ENCODE results near the gene MPIG6B.

Gene MPIG6B

GRCh38 chr6:31765910-31766794, 43.0 kb downstream of the MPIG6B start:
- no peak for DNase-seq (ENCODE audit: low read depth in 2 of 2)

DNA sequence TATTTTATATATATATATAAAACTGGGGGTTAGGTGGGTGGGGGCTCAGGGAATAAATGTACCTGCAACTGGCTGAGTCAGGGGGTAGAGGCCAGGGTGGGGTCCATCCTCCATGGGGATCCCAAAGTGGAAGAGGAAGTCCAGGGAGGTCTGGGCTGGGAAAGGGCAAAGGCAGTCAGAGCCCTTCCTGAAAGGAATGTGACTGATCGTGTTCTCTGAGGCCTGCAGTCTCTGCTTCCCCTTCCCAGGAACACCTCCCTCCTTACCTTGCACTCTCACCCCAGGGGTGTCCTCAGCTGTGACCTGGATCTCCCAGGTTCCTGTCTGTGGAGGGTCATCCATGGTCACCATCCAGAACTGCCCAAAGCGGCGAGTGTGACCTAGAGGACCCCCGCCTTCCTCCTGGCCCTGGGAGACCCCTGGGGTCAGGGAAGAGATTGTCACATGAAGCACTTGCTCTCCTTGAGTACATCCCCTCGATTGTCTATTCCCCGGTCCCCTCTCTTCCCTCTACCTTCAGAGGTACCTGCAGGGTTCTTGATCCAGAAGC, 44.0 kb downstream of the MPIG6B start:
- DNase-seq (ENCODE audit: low read depth in 2 of 2) = no peak

GRCh38 chr6:31768363-31769257, 45.4 kb downstream of the MPIG6B start:
- DNase-seq (ENCODE audit: low read depth in 2 of 2) = no peak

DNA sequence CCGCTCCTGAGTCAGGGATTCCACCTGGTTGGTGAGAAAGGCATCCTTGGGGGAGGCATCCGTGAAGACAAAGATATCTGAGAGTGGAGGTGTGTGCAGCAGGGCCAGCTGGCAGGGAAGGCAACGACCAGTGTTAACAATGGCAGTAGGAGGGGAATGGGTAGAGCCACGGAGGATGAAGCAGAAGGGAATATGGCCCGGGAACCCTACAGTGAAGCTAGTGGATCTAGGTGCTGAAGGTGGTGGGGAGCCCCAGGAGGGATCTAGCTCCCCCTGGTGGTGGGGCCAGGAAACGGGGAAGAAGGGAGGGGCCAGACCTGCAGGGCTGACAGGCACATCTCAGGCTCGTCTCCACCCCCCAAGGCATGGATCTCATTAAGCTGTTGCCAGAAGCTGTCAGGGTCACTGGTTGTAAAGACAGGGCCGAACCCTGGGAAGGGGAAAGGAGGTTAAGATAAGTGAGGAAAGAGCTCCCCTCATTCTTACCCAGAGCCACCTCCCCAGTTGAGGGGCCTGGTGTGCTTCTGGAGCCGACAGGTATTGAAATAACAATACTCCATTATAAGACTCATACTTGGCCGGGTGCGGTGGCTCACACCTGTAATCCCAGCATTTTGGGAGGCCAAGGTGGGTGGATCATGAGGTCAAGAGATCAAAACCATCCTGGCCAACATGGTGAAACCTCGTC, 46.7 kb downstream of the MPIG6B start:
- DNase-seq (ENCODE audit: low read depth in 2 of 2) = no peak

- DNase-seq (ENCODE audit: low read depth in 2 of 2) = no peak
Measured at GRCh38 chr6:31770860-31771259, 47.7 kb downstream of the MPIG6B start.

DNA sequence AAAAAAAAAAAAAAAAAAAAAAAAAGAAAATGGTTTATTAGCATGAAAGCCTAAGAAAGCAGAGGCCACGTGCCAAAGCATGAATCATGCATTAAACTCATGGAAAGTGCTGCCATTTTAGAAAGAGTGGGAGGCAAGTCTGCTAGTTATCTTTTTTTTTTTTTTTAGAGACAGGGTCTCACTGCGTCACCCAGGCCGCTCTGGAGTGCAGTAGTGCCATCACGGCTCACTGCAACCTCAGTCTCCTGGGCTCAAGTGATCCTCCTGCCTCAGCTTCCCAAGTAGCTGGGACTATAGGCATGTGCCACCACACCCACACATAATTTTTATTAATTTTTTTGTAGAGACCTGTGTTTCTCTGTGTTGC, 48.8 kb downstream of the MPIG6B start:
- DNase-seq (ENCODE audit: low read depth in 2 of 2) = no peak

DNA sequence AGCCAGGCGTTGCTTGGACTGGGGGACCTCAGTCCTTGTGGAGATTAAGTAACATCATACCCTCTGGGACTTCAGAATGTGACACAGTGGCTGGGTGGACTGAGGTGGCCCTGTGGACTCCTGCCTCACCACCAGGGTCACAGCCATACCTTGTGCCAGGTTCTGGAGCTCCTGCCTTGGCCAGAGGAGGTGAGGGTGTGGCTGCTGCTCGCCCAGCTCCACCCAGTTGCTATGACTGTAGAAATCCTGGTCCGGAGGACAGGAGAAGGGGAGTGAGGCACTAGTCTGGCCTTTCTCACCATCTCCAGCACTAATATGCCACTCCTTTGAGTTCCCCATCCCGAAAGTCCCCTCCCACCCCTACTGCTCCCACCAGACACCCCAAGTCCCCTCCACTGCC, 52.0 kb downstream of the MPIG6B start:
- no peak for DNase-seq (ENCODE audit: low read depth in 2 of 2)

DNA sequence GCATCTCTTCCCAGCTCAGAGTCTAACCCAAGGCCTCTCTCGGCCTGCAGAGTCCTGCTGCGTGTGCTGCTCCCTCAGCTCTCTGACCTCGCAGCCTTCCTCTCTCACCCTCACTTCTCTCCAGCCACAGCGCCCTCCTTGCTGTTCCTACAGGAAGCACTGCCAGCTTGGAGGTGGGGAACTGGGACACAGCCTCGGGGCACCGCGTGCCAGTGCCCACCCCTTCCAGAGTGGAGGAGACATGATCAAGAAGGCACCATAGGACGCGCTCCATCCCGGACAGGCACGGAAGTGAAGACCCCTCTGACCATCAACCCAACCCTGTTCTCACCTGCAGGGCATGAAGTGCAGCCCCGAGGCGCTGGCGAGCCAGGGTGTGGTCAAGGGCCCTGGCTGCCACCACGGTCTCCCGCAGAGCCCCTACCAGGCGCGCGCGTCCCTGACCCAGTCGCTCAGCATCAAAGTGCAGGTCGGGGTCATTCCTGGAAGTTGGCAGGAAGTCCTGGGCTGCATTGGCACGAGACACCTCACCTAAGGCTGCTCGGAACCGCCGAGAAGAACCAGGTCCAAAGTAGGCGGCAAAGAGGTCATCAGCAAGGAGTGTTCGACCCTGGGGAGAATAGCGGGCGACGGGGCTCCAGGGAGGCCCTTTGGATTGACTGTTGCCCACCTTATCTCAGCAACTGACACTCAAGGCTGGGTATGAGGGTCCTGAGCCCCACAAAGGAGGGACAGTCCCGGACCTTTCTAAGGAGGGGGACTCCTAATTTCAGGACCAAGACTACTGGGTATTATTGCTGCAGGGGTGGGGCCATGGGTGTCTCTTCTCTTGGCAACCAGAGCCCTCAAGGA, 52.7 kb downstream of the MPIG6B start:
- DNase-seq (ENCODE audit: low read depth in 2 of 2) = no peak

Data from fibroblast of skin of left biceps (primary cell).